NK-92 treated with Interleukin-12 subunit alpha and Interleukin-12 subunit beta, amount 100 ng/mL, for 24 hours (cell line): ENCODE measurements around the gene CYP26A1.

Experiments used
- DNase-seq: peaks from one replicate; lab custom pipeline; 2025; lab: John Stamatoyannopoulos, UW

Gene CYP26A1

DNA sequence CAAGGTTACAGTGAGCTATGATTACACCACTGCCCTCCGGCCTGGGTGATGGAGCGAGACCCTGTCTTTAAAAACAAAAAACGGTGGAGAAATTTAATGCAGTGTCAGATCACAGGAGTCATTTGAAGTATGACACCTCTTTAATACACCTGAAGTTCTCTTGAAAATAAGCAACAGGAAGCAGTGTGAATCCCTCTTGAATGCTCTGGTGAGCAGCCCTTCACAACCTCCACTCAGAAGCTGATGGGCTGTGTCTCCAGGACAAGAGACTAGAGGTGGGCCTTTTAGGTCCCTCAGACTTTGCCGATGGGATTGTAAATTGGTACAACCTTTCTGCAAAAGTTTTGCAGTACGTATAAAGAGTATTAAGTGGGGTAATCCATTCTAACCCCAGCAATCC, 50.1 kb downstream of the CYP26A1 start:
- DNase-seq = no peak

- no peak for DNase-seq
Measured at GRCh38 chr10:93124580-93125318, 51.1 kb downstream of the CYP26A1 start.

DNA sequence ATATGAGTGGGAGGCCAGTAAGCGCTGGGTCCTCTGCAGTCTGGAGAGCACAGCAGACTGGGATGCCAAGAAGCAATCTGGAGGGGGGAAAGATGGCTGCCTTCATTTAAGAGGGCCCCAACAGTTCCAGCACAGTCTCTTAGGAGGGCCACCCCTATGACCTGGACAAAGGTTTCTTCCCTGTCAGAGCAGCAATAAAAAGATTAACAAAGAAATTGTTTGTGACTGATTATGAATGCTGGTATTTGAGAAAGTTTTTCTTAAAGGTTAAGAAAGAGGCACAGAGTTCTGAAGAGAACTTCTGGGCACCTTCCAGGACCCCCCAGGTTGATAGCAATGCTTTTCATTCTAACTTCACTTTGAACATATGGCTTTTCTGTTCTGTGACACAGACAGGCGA, 52.3 kb downstream of the CYP26A1 start:
- no peak for DNase-seq

DNA sequence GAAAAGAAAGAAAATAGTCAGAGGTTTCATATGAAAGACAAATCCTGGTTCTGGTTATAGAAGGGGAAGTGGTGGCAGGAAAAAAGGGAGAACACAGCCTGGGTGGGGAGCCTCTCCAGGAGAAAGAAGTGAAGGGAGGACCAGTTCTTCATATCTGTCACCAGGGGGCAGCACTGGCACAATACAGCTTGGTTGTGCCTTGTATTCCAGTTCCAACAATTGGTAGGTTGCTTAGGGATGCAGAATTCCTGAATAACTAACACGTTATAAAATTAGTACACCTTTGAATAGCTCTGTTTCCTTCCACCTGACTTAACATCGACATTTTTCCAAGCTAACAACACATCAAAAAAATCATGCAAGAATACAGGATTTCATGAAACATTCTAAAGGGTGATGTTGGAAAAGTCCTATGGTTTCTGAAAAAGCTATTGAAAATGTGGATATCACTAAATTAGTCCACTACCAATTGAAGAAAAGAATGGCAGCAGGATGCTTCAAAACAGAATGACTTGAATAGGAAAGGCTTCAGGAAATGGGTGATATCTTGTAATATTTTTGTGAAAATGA, 52.9 kb downstream of the CYP26A1 start:
- no peak for DNase-seq
